Muscle of back (tissue), 13 donors: ENCODE measurements around the gene PHAF1. TPM values are rescaled to one million over a fixed set of nuclear protein-coding genes. Genes with fewer than 3 reads are reported as not detected.

ENCODE experiments used
- DNase-seq, 3 donors: peaks; one replicate each; pipeline versions ENCODE4 v3.0.0 to v3.0.0-alpha.2; 2013
- long read RNA-seq, 9 donors: transcript quantifications; one replicate each; lab custom pipeline, GENCODE V29; 2026
- polyA plus RNA-seq, 10 donors: library from polyadenylated mRNA; unstranded; fragments of 120-200 nt; gene quantifications; one replicate each; pipeline ENCODE4 v1.2.1, GENCODE V29; 2013; ENCODE audit not compliant: insufficient read length in 10 of 10

Gene PHAF1
- polyA plus RNA-seq = 10 to 100 TPM; 15.6 to 20.5 (median 18.9) TPM
- long read RNA-seq, donor 1, partial matches to known transcripts = 0 of 2 reads
- long read RNA-seq, donor 1, other reads (novel, unspliced or antisense) = 0 of 2 reads
- long read RNA-seq, donor 2, partial matches to known transcripts = 0 of 2 reads
- long read RNA-seq, donor 2, other reads (novel, unspliced or antisense) = 0 of 2 reads
- long read RNA-seq, donor 3 = 0 reads
- long read RNA-seq, donor 4 = 0 reads
- long read RNA-seq, donor 5, partial matches to known transcripts = 0 of 2 reads
- long read RNA-seq, donor 5, other reads (novel, unspliced or antisense) = 0 of 2 reads
- long read RNA-seq, donor 6 = 0 reads
- long read RNA-seq, donor 7, partial matches to known transcripts = 0 of 1 reads
- long read RNA-seq, donor 7, other reads (novel, unspliced or antisense) = 0 of 1 reads
- long read RNA-seq, donor 8, partial matches to known transcripts = 0 of 3 reads
- long read RNA-seq, donor 8, other reads (novel, unspliced or antisense) = 0 of 3 reads
- long read RNA-seq, donor 9 = 0 reads

DNA sequence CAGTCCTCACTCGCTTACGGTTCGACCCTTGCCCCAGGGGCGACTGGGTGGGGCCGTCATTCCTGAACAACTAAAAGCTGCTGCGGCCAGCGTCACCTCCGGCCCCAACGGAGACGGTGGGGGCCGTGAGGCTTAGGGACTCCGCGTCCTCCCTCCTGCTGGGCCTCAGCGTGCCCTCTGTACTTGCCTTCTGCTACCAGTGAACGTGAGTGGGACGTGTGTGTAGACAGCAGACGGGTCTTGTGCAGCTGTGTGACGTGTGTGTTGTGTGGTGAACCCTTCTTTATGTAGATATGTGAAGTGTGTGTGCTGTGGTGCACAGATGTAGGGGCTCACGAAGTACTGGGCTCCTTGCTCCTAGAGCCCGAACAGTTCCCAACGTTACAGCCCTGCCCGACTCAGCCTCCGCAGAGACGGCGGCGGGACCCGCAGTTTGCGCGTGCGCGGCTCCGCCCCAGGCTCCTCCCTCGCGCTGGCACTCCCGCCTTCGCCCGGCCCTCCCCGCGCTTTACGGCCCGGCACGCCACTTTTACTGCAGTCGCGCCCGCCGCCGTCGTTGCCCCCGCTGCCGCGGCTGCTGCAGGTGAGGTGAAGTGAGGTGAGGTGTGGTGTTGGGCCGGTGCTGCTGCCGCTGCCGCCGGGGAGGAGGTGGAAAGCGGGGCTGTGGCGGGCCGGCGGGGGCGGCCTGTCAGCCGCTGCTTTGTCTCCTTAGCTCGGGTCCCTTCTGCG lies at the start of gene PHAF1:
Gene PHAF1, plus strand, starts transcription at position 535 of the 729 bp plus-strand sequence. CDS start 235 bp downstream, outside the sequence.
- DNase-seq = peak; percentile 91 to 98 (median 95)

DNA sequence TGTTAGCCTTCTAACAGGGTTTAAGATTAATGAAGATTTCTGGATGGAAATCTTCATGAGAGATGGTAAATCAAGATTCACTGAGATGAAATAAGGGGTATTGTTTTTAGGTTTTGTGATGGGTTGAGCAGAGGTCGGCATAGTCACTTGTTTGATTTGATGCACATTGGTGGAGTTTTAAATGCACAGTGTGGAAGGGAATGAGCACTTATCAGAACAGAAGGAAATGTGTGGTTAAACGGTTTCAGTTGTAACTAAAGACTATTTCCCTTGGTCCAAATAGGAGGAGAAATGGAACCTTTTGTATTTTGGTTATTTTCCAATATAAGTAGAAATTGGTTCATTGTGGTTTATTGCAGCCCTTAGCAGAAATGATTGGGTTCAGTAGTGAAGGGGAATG lies 46.7 kb upstream of the PHAF1 start:
- DNase-seq = no peak

DNA sequence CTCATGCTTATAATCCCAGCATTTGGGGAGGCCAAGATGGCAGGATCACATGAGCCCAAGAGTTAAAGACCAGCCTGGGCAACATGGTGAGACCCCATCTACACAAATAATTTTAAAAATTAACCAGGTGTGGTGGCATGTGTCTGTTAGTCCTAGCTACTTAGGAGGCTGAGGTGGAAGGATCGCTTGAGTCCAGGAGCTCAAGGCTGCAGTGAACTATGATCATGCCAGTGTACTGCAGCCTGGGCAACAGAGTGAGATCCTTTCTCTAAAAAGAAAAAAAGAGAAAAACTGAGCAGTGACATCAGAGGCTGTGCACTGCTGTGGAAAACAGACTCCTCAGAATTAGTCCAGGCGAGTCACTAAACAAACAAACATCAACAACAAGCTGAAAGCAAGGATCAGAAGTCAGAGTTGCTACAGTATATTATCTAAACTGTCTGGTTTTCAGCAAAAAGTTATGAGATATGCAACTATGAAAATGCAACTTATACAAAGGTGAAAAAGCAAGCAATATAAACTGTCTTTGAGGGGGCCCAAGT lies 41.5 kb upstream of the PHAF1 start:
- no peak for DNase-seq

DNA sequence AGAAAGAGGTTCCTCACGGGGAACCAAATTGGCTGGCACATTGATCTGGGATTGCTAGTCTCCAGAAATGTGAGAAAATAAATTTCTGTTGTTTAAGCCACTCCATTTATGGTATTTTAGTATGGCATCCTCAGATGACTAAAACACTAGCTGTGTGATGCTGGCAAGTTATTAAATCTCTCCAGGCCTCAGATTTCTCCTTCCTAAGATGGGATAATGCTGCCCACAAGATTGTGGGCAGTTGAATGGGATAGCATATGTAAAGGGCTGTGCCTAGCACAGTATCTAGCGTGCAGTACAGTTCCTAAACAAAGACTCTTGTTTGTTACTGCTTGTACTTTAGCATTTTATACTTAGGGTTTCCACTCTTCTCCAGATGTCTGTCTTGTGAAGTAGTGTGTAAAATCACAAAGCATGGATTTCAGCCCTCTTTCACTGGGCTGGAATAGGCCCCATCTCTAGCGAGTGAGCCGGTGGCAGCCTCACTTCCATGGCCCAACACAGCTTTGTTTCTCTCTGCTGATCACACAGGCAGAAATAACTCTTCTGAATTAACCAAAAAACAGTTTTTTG lies 38.2 kb upstream of the PHAF1 start:
- DNase-seq = no peak

DNA sequence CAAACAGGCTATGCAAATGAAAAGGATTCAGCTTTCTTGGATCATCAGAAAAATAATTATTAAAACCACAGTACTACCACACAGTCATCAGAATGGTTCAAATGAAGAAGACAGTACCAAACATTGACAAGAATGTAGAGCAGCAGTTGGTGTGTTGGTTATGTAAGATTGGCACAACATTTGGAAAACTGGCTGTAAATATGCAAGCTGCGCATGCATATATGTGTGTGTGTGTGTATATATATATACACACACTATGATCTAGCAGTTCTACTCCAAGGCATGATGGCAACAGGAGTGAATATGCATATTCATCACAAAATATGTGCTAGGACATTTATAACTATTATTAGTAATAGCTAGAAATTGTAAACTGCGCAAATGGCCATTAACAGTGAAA lies 34.4 kb upstream of the PHAF1 start:
- DNase-seq = no peak

DNA sequence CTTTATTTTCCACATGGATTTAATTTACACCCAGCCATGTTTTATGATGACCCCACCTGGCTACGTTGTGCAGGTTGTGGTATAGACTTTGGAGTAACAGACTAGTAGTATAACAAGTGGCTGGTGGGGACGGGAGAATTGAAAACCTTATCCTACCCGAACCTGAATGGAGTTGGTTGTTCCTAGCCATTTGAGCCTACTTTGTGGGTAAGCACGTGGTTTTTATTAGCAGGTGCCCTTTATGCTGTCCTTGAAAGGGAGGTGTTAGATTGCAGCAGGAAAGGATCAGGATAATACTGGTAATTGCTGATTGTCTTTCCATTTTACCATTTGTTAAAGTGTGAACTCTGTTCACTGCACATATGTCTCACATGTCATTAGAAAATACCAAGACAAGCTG lies 31.9 kb upstream of the PHAF1 start:
- DNase-seq = no peak

DNA sequence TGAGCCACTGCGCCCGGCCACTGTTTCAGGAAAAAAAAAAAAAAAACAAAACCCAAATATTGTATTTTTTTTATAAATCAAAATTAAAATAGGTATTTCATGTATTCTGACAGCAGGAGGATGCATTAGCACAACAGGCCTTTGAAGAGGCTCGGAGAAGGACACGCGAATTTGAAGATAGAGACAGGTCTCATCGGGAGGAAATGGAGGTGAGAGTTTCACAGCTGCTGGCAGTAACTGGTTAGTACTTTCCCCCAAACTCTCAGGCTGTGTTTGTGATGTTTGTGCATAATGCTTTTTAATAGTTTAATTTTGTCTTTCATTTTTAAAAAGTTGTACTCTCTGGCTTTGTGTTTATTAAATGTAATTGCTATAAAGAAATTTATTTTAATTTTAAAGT lies 27.6 kb upstream of the PHAF1 start:
- DNase-seq = no peak

DNA sequence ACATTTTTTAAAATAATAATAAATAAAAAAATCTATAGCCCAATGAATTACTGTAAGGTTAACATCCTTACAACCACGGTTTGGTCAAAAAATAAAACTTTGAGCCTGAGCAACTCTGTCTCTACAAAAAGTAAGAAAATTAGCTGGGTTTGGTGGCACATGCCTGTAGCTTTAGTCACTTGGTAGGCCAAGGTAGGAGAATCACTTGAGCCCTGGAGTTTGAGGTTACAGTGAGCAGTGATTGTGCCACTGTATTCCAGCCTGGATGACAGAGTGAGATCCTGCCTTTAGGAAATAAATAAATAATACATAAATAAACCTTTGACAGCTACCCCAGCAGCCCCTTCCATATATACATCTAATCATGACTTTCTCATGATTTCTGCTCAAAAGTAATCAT lies 26.9 kb upstream of the PHAF1 start:
- no peak for DNase-seq

DNA sequence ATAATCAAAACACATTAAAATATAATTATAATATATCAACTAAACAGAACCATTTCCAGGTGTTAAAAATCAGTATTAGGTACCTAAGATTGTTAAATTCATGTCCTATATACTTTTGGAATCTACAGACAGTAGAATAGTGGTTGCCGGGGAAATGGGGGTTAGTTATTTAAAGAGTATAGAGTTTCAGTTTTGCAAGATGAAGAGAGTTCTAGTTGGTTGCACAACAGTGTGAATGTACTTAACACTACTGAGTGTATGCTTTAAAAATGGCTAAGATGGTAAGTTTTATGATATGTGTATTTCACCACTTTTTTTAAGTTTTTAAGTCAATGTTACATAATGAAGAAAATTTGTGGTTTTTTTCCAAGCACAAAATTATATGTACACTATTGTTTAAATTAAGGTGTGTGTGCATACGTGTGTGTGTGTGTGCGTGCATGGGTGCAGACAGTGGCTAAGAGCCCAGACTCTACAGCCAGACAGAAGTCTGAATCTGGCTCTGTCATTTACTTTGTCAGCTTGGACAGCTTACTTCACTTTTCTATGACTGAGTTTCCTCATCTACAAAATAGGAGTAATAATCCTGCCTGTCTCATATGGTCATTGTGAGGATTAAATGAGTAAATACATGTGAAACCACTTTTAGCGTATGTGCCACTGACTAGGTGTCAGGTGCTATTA lies 25.3 kb upstream of the PHAF1 start:
- DNase-seq = no peak

DNA sequence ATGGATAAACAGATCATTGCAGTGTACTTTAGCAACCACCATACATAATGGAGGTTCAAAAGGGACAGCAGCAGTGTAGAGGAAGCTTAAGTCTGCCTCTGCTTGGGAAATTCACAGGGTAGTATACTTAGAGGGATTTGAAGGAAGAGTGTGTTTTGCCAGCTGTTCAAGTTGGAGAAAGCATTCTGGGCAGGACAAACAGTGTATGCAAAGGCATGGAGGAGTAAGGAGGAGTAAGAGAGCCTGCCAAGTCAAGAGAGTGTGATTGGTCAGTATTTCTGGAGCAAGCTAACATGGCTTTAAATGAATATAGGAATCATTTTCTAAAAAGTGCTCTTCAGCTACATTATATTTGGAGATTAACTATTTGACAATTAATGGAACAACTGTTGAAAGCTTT lies 22.9 kb upstream of the PHAF1 start:
- peak in 2 of 3 donors; percentile 50 to 62 for DNase-seq

DNA sequence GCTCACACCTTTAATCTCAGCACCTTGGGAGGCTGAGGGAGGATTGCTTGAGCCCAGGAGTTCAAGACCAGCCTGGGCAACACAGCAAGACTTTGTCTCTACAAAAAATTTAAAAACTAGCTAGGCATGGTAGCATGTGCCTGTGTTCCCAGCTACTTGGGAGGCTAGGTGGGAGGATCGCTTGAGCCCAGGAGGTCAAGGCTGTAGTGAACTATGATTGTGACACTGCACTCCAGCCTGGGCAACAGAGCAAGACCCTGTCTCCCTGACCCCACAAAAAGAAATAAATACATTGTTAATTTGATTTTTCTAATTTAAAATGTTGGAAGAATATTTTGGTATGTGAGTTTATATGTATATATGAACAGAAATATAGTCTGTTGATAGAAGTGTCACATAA lies 22.4 kb upstream of the PHAF1 start:
- DNase-seq = no peak

DNA sequence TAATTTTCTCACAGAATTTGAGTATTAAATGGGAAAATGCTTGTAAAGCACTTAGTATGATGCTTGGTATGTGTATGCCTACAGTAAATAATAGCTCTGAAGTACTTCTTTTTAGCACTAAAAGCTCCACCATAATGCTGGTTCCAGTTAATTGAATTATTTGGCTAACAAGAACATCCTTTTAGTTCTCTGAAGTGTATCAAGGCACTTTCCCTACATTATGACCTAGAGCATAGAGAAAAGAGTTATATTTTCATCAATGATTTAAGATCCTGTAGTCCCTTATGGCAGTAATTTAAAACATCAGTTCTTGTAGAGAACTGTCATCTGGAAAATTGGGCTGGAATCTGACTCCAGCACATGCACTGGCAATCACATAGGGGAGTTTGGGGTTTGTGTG lies 21.9 kb upstream of the PHAF1 start:
- DNase-seq = peak in 1 of 3 donors; percentile 46

DNA sequence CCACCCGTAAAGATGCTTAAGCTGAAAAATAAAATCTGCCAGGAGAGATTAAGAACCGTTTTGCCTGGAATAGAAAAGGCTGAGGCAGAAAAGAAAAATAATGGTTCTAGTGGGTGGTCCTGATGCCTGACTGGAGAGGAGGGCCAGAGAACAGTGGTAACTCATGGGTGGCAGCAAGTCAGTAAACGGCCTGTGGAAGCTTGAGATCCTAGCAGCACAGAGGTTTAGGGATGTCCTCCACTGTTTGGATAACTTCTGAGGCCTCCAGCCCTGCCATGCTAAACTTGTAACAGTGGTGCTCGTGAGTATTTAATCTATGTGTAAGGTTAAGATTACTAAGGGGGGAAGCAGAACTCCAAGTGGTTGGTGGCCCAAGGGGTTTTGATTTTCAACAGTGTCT lies 21.2 kb upstream of the PHAF1 start:
- peak in 1 of 3 donors; percentile 31 for DNase-seq

DNA sequence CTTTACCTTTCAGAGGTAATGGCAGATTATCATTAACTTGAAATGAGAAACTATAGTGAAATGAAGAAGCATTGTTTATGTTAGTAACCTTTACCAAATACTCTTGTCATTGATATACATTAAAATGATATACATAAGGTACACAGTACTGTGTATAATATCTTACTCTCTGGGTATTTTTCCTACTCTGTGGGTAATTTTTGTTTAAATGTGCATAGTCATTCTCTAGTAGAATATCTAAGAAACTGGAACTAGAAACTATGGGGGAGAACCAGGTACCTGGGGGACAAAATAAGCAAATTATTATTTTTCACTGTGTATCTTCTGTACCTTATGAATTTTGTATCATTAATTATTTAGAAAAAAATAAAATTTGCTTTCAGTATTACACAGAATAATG lies 20.6 kb upstream of the PHAF1 start:
- no peak for DNase-seq

DNA sequence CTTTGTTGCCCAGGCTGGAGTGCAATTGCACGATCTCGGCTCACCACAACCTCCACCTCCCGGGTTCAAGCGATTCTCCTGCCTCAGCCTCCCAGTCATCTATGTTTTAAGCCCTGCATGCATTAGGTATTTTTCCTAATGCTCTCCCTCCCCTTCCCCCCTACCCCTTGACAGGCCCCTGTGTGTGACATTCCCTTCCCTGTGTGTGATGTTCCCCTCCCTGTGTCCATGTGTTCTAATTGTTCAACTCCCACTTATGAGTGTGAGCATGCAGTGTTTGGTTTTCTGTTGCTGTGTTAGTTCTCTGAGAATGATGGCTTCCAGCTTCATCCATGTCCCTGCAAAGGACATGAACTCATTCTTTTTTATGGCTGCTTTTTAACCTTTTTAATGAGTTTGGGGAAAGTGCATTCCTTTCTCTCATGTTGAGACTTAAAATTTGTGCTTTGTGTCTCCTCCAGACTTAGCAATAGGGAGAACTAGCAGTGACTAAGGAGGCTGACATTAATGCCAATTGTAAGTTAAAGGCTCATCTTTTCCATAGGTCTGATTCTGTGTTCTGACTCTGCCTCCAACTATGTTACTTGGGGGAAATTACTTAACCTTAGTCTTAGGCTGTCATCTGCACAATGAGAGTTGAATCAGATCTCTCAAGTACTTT lies 17.7 kb upstream of the PHAF1 start:
- peak in 2 of 3 donors; percentile 34 to 84 for DNase-seq

DNA sequence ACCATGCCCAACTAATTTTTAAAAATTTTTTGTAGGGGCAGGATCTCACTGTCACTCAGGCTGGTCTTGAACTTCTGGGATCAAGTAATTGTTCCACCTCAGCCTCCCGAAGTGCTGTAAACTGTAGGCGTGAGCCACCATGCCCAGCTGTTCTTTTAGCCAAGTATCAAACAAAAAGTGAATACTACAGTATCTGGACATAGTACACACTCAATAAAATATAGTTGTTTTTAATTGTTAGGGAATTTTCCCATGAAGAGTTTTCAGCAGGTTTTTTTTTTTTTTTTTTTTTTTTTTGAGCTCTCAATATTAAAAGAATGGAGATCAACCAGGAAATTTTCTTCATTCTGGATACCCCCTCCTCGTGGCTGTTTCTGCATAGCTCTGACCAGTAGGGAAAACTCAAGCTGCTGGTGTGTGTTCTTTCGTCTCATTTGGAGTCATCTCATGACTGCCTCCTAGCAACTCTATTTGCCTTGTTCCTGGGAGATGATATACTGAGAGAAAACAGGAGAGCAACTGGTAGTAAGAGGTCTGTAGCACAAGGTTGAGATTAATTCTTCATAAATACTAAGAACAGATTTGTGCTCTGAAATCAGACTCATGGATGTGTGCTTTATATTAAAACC lies 16.5 kb upstream of the PHAF1 start:
- no peak for DNase-seq

DNA sequence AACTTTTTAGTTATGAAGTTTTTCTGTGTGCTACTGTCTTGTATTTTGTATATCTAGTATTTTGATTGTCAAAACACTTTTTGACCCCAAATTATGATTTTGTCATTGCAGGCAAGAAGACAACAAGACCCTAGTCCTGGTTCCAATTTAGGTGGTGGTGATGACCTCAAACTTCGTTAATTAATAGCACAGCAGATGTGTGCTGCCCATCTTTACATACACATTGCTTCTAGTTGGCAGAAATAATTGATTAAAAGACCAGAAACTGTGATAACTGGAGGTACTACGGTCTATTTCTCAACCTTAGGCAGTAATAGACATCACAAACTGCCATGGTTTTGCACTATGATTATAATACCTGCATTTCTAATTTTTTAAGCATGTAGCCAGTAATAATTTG lies 11.1 kb upstream of the PHAF1 start:
- DNase-seq = no peak

DNA sequence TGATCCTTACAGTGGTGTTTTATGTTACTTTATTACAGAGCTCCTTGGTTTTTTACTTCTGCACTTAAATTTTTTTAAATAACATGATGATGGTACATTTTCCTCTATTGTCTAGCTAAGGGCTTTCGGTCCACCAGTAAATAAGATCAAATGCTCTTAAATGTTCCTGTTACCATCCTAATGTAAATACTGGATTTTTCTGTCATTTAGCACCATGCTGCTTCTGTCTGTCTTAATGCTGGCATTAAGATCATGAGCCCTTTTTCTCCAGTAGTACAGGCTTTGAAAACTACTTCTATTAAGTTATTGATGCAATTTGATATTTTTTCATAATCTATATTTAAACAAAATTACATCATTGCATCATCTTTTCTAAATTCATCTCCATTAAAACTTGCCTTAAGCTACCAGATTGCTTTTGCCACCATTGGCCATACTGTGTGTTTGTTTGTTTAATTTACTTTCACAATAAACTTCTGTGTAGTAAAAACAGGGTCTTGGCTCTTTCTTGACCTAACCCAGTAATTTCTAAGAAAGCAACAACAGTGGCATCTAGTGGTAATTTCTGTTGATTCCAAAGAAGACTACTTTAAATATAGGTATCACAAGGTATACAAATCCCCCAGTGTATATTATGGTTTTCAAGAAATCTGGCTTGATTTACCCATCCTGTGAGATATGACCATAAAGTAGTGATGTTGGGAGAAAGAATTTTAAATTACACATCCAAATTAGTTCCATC lies 9.0 kb upstream of the PHAF1 start:
- DNase-seq = peak in 1 of 3 donors; percentile 30

DNA sequence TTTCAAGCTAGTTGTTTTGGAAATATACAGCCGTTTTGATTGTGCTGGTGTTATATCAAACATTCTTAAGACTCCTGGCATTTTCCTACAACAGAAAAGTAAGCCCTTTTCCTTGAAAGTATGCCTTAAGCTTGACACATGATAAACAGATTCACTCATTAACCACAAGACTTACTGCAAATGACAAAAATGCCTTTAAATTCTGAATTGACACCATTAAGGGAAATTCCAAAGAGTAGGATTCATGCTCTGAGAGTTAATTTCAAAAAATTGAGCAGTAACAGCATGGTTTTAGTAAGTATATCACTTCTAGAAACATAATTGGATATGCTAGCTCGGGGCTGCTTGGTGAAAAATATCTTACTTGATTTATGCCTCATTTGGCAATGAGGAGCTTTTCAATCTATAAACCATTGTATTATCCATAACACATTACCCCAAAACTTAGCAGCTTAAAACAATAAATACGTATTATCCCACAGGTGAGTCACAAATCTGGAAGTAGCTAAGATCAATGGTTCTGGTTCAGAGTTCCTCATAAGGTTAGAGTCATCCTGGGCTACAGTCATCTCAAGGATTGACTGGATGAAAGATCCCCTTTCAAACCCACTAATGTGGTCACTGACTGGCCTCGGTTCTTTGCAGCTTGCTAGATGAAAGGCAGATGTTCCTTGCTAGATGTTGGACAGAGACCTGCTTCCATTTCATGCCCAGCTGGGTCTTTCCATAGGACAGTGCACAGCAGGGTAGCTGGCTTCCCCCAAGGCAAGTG lies 8.2 kb upstream of the PHAF1 start:
- DNase-seq = peak in 1 of 3 donors; percentile 67
